ENCODE data around the gene POLDIP2. TPM values are rescaled to one million over a fixed set of nuclear protein-coding genes. Genes with fewer than 3 reads are reported as not detected.

Gene POLDIP2
- total and polyA plus RNA-seq, 9 of the 15 experiments (the other 6 are each of a cell fraction or from before 2014, with no cell fraction given) = 22.0 to 137 (median 104) TPM

- TF ChIP-seq, protein P1, sequence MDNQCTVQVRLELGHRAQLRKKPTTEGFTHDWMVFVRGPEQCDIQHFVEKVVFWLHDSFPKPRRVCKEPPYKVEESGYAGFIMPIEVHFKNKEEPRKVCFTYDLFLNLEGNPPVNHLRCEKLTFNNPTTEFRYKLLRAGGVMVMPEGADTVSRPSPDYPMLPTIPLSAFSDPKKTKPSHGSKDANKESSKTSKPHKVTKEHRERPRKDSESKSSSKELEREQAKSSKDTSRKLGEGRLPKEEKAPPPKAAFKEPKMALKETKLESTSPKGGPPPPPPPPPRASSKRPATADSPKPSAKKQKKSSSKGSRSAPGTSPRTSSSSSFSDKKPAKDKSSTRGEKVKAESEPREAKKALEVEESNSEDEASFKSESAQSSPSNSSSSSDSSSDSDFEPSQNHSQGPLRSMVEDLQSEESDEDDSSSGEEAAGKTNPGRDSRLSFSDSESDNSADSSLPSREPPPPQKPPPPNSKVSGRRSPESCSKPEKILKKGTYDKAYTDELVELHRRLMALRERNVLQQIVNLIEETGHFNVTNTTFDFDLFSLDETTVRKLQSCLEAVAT (IDR thresholded peaks at IDR 0.05) = no peak
- TF ChIP-seq, protein P2, sequence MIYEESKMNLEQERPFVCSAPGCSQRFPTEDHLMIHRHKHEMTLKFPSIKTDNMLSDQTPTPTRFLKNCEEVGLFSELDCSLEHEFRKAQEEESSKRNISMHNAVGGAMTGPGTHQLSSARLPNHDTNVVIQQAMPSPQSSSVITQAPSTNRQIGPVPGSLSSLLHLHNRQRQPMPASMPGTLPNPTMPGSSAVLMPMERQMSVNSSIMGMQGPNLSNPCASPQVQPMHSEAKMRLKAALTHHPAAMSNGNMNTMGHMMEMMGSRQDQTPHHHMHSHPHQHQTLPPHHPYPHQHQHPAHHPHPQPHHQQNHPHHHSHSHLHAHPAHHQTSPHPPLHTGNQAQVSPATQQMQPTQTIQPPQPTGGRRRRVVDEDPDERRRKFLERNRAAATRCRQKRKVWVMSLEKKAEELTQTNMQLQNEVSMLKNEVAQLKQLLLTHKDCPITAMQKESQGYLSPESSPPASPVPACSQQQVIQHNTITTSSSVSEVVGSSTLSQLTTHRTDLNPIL (CRISPR knock-in tag; IDR thresholded peaks at IDR 0.05) = no peak
- TF ChIP-seq, protein P3, sequence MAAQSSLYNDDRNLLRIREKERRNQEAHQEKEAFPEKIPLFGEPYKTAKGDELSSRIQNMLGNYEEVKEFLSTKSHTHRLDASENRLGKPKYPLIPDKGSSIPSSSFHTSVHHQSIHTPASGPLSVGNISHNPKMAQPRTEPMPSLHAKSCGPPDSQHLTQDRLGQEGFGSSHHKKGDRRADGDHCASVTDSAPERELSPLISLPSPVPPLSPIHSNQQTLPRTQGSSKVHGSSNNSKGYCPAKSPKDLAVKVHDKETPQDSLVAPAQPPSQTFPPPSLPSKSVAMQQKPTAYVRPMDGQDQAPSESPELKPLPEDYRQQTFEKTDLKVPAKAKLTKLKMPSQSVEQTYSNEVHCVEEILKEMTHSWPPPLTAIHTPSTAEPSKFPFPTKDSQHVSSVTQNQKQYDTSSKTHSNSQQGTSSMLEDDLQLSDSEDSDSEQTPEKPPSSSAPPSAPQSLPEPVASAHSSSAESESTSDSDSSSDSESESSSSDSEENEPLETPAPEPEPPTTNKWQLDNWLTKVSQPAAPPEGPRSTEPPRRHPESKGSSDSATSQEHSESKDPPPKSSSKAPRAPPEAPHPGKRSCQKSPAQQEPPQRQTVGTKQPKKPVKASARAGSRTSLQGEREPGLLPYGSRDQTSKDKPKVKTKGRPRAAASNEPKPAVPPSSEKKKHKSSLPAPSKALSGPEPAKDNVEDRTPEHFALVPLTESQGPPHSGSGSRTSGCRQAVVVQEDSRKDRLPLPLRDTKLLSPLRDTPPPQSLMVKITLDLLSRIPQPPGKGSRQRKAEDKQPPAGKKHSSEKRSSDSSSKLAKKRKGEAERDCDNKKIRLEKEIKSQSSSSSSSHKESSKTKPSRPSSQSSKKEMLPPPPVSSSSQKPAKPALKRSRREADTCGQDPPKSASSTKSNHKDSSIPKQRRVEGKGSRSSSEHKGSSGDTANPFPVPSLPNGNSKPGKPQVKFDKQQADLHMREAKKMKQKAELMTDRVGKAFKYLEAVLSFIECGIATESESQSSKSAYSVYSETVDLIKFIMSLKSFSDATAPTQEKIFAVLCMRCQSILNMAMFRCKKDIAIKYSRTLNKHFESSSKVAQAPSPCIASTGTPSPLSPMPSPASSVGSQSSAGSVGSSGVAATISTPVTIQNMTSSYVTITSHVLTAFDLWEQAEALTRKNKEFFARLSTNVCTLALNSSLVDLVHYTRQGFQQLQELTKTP (IDR thresholded peaks at IDR 0.05; ENCODE audit: low read depth in 1 of 2, partially characterized antibody in 2 of 2) = no peak
- no peak for TF ChIP-seq RHOXF2B (CRISPR knock-in tag; conservative IDR thresholded peaks at IDR 0.05)
- peak; percentile 41; the same call in 1 of the 2 replicates for TF ChIP-seq BHLHE40 (IDR thresholded peaks at IDR 0.05; ENCODE audit: low read length)
- TF ChIP-seq SIN3A (IDR thresholded peaks at IDR 0.05; ENCODE audit: borderline replicate concordance in 2 of 2, control insufficient read depth in 1 of 2, low read depth in 2 of 2, low read length in 2 of 2) = no peak
- no peak for TF ChIP-seq ZNF583 (CRISPR knock-in tag; IDR thresholded peaks at IDR 0.05)
- TF ChIP-seq SAFB (IDR thresholded peaks at IDR 0.05; ENCODE audit: borderline replicate concordance, low read depth, low read length) = no peak
- peak; percentile 44; the same call in 1 of the 2 replicates for TF ChIP-seq ZEB2 (IDR thresholded peaks at IDR 0.05)
- TF ChIP-seq PCBP2 (IDR thresholded peaks at IDR 0.05; ENCODE audit: low read depth, low read length, poor library complexity, severe bottlenecking) = no peak
- TF ChIP-seq, protein P4, sequence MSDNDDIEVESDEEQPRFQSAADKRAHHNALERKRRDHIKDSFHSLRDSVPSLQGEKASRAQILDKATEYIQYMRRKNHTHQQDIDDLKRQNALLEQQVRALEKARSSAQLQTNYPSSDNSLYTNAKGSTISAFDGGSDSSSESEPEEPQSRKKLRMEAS (CRISPR knock-in tag; IDR thresholded peaks at IDR 0.05) = no peak
- no peak for TF ChIP-seq ZNF165 (CRISPR knock-in tag; IDR thresholded peaks at IDR 0.05; ENCODE audit: borderline replicate concordance)
- no peak for TF ChIP-seq FOXP4 (CRISPR knock-in tag; IDR thresholded peaks at IDR 0.05; ENCODE audit: borderline replicate concordance)
- TF ChIP-seq, protein P5, sequence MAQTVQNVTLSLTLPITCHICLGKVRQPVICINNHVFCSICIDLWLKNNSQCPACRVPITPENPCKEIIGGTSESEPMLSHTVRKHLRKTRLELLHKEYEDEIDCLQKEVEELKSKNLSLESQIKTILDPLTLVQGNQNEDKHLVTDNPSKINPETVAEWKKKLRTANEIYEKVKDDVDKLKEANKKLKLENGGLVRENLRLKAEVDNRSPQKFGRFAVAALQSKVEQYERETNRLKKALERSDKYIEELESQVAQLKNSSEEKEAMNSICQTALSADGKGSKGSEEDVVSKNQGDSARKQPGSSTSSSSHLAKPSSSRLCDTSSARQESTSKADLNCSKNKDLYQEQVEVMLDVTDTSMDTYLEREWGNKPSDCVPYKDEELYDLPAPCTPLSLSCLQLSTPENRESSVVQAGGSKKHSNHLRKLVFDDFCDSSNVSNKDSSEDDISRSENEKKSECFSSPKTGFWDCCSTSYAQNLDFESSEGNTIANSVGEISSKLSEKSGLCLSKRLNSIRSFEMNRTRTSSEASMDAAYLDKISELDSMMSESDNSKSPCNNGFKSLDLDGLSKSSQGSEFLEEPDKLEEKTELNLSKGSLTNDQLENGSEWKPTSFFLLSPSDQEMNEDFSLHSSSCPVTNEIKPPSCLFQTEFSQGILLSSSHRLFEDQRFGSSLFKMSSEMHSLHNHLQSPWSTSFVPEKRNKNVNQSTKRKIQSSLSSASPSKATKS (CRISPR knock-in tag; IDR thresholded peaks at IDR 0.05) = no peak
- TF ChIP-seq HDAC8 (tag; IDR thresholded peaks at IDR 0.05) = no peak
Observed at GRCh38 chr17:28370035-28370743, 12.9 kb upstream of the POLDIP2 start, which contains the start of gene VTN (continued).

Data from K562 (cell line).